ENCODE results near the gene COL6A3. TPM values are rescaled to one million over a fixed set of nuclear protein-coding genes. Genes with fewer than 3 reads are reported as not detected.

COL6A3 gene
- total RNA-seq, 1 experiment from 2014 or later = 0.81 TPM

DNA sequence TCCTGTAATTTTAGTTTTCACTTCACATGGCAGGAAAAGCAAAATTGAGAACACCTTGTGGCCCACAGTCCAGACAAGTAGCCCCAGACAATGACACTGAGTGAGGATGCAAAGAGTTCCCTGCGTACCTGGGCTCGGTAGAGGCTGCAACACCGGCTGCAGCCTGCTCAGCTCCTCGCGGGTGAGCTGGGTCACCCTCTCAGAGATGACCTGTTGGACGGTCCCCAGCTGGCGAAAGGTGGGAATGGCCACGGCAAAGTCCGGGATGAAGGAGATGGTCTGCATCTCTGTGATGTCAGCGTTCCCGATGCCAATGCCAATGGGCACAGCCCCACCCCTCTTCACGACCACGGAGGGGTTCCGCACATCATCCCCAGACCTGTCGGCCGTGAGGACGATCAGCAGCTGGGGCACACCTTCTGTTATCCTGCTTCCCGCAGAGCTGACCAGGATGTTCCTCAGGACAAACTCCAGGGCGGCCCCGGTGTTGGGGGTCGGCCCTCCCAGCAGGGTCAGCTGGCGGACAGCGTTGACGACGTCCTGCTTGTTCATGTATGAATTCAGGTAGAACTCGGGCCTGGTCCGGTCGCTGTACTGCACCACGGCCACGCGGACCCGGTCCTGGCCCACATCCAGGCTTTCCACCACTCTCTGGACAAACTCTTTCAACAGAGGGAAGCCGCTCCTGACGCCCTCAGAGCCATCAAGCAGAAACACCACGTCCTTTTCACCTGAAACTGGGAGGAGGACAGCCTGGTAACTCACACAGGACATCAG lies 39.5 kb downstream of the COL6A3 start:
- H3K23ac ChIP-seq (ENCODE audit: insufficient read length, low read depth, low read length) = no peak overlapping the region
- no peak overlapping the region for H2BK20ac ChIP-seq (ENCODE audit: low read depth, low read length, poor library complexity, severe bottlenecking)
- TF ChIP-seq, protein P1, sequence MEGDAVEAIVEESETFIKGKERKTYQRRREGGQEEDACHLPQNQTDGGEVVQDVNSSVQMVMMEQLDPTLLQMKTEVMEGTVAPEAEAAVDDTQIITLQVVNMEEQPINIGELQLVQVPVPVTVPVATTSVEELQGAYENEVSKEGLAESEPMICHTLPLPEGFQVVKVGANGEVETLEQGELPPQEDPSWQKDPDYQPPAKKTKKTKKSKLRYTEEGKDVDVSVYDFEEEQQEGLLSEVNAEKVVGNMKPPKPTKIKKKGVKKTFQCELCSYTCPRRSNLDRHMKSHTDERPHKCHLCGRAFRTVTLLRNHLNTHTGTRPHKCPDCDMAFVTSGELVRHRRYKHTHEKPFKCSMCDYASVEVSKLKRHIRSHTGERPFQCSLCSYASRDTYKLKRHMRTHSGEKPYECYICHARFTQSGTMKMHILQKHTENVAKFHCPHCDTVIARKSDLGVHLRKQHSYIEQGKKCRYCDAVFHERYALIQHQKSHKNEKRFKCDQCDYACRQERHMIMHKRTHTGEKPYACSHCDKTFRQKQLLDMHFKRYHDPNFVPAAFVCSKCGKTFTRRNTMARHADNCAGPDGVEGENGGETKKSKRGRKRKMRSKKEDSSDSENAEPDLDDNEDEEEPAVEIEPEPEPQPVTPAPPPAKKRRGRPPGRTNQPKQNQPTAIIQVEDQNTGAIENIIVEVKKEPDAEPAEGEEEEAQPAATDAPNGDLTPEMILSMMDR (conservative IDR thresholded peaks at IDR 0.05) = no peak
- DNase-seq = no peak
- no peaks in the 10 kb centered on the region for H3K9me3 ChIP-seq (ENCODE audit: control insufficient read depth, low read depth, low read length)
- no peak overlapping the region for H3K4me2 ChIP-seq (ENCODE audit: insufficient read depth, insufficient read length, low read length)
- H2BK5ac ChIP-seq (ENCODE audit: insufficient read length, low read length) = no peak overlapping the region
- Mint-ChIP-seq H3K4me3 (no peak overlapping the region), H3K4me1 (no peaks in the 10 kb centered on the region; a peak in 1 of 4 replicates), H3K27me3 (ENCODE audit: low read depth) (peaks cover 7% of the 10 kb centered on the region), H3K9me3 (peaks cover 0 to 9% of the 10 kb centered on the region in 2 experiments; a peak in 2 of 5 replicates), H3K27ac (peak overlapping the region in 1 of 3 experiments; percentile 84; a peak in 1 of 7 replicates), H3K36me3 (ENCODE audit: insufficient read depth in 1 of 3, low read depth in 3 of 3) (peaks cover 0 to 8% (median 2%) of the 10 kb centered on the region in 3 experiments; a peak in 5 of 7 replicates)
- H3K9ac ChIP-seq (ENCODE audit: extremely low read depth, insufficient read length, low read length) = no peak overlapping the region
- H2BK15ac ChIP-seq (ENCODE audit: low read depth, low read length) = no peak overlapping the region
- no peak overlapping the region for H2AK5ac ChIP-seq (ENCODE audit: insufficient read length, low read length)
- H4K8ac ChIP-seq (replicated peaks; ENCODE audit: insufficient read length, low read depth, low read length) = no peak overlapping the region
- H4K91ac ChIP-seq (ENCODE audit: insufficient read length, low read depth, low read length) = no peak overlapping the region
- H3K4me1 ChIP-seq (ENCODE audit: insufficient read depth, low read length) = no peaks in the 10 kb centered on the region
- H4K20me1 ChIP-seq (ENCODE audit: control insufficient read depth, insufficient read depth, insufficient read length) = no peaks in the 10 kb centered on the region
- H3K23me2 ChIP-seq (ENCODE audit: insufficient read length, low read depth, low read length, poor library complexity, severe bottlenecking) = no peaks in the 10 kb centered on the region
- no peak overlapping the region for H3K56ac ChIP-seq (ENCODE audit: insufficient read length, low read depth, low read length)
- no peak overlapping the region for H2BK120ac ChIP-seq (ENCODE audit: low read depth, low read length, poor library complexity, severe bottlenecking)
- H2AFZ ChIP-seq (ENCODE audit: low read length) = no peak overlapping the region
- no peaks in the 10 kb centered on the region for H3K79me1 ChIP-seq (ENCODE audit: insufficient read depth, low read depth, low read length, poor library complexity, severe bottlenecking)
- no peak overlapping the region for H4K5ac ChIP-seq (ENCODE audit: insufficient read length, low read depth, low read length)
- no peaks in the 10 kb centered on the region for H3K27me3 ChIP-seq (ENCODE audit: insufficient read depth, low read length)
- H3T11ph ChIP-seq (ENCODE audit: low read length) = no peak overlapping the region
- no peak overlapping the region for H3K18ac ChIP-seq (ENCODE audit: insufficient read length, low read depth, low read length)
- H2BK12ac ChIP-seq (ENCODE audit: insufficient read length, low read depth, low read length) = no peak overlapping the region
- no peak overlapping the region for H3K27ac ChIP-seq (ENCODE audit: insufficient read length, low read depth, low read length)
- H3K79me2 ChIP-seq (ENCODE audit: insufficient read depth, low read length) = no peaks in the 10 kb centered on the region
- H3K14ac ChIP-seq (ENCODE audit: insufficient read depth, low read length) = no peak overlapping the region; the same call in 1 of the 2 replicates
- whole genome bisulfite sequencing (ENCODE audit: extremely low coverage, insufficient read length, low lambda C conversion rate) = no CpG with 5 or more reads among the region's 35 CpGs
- H3K4ac ChIP-seq (ENCODE audit: low read depth, low read length) = no peak overlapping the region

Data from H9 (cell line).